Mesendoderm (in vitro differentiated cells): ENCODE data around the gene ASCL2.

Experiments used
- DNase-seq: peaks from one replicate; pipeline ENCODE4 v3.0.0; 2013
- H2AK5ac ChIP-seq: 2 replicates; pipeline ENCODE4 v1.6.1; 2013; ENCODE audit warnings: low read length, inconsistent platforms
- H2BK120ac ChIP-seq: 2 replicates; pipeline ENCODE4 v1.6.1; 2013; ENCODE audit warnings: low read depth, mild to moderate bottlenecking, low read length, moderate library complexity, mixed read lengths
- H2BK15ac ChIP-seq: replicated peaks from 2 replicates; pipeline ENCODE4 v1.6.1; 2013; ENCODE audit warnings: low read depth, mild to moderate bottlenecking, moderate library complexity
- H2BK5ac ChIP-seq: 2 replicates; pipeline ENCODE4 v1.6.1; 2013; ENCODE audit warnings: low read length, inconsistent platforms
- H3K18ac ChIP-seq: 2 replicates; pipeline ENCODE4 v1.6.1; 2013; ENCODE audit warnings: mild to moderate bottlenecking, low read length, mixed read lengths
- H3K23ac ChIP-seq: one replicate; pipeline ENCODE4 v1.6.1; 2013; ENCODE audit warnings: low read length
- H3K27ac ChIP-seq: 2 replicates; pipeline ENCODE4 v1.5.1; 2013; ENCODE audit warnings: low read depth, mild to moderate bottlenecking, inconsistent platforms, low read length, moderate library complexity
- H3K27me3 ChIP-seq: 2 replicates; pipeline ENCODE4 v1.6.1; 2013; ENCODE audit warnings: low read length, control low read depth, mild to moderate bottlenecking, inconsistent platforms; ENCODE audit not compliant: insufficient read depth, poor library complexity
- H3K36me3 ChIP-seq: 2 replicates; pipeline ENCODE4 v1.6.1; 2013; ENCODE audit warnings: low read length, inconsistent platforms; ENCODE audit not compliant: control insufficient read depth, insufficient read depth
- H3K4ac ChIP-seq: one replicate; pipeline ENCODE4 v1.6.1; 2013; ENCODE audit warnings: low read depth, mild to moderate bottlenecking, low read length, moderate library complexity
- H3K4me1 ChIP-seq: 2 replicates; pipeline ENCODE4 v1.6.1; 2013; ENCODE audit warnings: low read depth, low read length, inconsistent platforms; ENCODE audit not compliant: control insufficient read depth
- H3K4me2 ChIP-seq: 2 replicates; pipeline ENCODE4 v1.6.1; 2013; ENCODE audit warnings: low read length
- H3K4me3 ChIP-seq: 2 replicates; pipeline ENCODE4 v1.5.1; 2013; ENCODE audit warnings: mild to moderate bottlenecking, low read length
- H3K56ac ChIP-seq: one replicate; pipeline ENCODE4 v1.6.1; 2013; ENCODE audit warnings: low read length
- H3K79me1 ChIP-seq: 2 replicates; pipeline ENCODE4 v1.6.1; 2013; ENCODE audit warnings: low read length, inconsistent platforms
- H3K79me2 ChIP-seq: 2 replicates; pipeline ENCODE4 v1.6.1; 2013; ENCODE audit warnings: mild to moderate bottlenecking, low read length; ENCODE audit not compliant: control insufficient read depth, insufficient read depth
- H3K9ac ChIP-seq: 2 replicates; pipeline ENCODE4 v1.6.1; 2013; ENCODE audit warnings: low read length, inconsistent platforms
- H4K5ac ChIP-seq: one replicate; pipeline ENCODE4 v1.6.1; 2013; ENCODE audit warnings: low read length
- H4K8ac ChIP-seq: one replicate; pipeline ENCODE4 v1.6.1; 2013; ENCODE audit warnings: low read depth, mild to moderate bottlenecking, control low read depth, low read length, moderate library complexity
- WGBS: extraction: QIAGEN DNeasy Blood & Tissue Kit; methylation state at CpG from one replicate; pipeline ENCODE4 v1.1.7; 2013; ENCODE audit warnings: low lambda C conversion rate, missing lambda C conversion rate; ENCODE audit not compliant: insufficient coverage; ENCODE audit errors: extremely low coverage; 5-methylcytosine and 5-hydroxymethylcytosine counted together

ASCL2 gene

GRCh38 chr11:2260491-2261364, 9.7 kb downstream of the ASCL2 start:
- no peak overlapping the region for H2BK120ac ChIP-seq
- no peak overlapping the region for H2BK15ac ChIP-seq
- H3K27me3 ChIP-seq: no peaks in the 10 kb centered on the region
- H4K8ac ChIP-seq: no peak overlapping the region
- no peaks in the 10 kb centered on the region for H3K79me1 ChIP-seq
- H3K79me2 ChIP-seq: no peaks in the 10 kb centered on the region
- no peak overlapping the region for H2BK5ac ChIP-seq
- no peaks in the 10 kb centered on the region for H3K36me3 ChIP-seq
- no peaks in the 10 kb centered on the region for H3K4me1 ChIP-seq
- no peak overlapping the region for H3K4me3 ChIP-seq
- no peak overlapping the region for H2AK5ac ChIP-seq
- H3K27ac ChIP-seq: no peak overlapping the region
- no peak for DNase-seq
- no peak overlapping the region for H3K18ac ChIP-seq
- H4K5ac ChIP-seq: no peak overlapping the region
- H3K9ac ChIP-seq: no peak overlapping the region
- no CpG with 5 or more reads among the region's 26 CpGs for WGBS
- no peak overlapping the region for H3K4me2 ChIP-seq
- H3K56ac ChIP-seq: no peak overlapping the region
- H3K23ac ChIP-seq: no peak overlapping the region
- H3K4ac ChIP-seq: no peak overlapping the region

GRCh38 chr11:2259897-2260451, 10.4 kb downstream of the ASCL2 start:
- Histone ChIP-seq H3K23ac (no peak overlapping the region), H3K4me2 (no peak overlapping the region), H4K5ac (no peak overlapping the region), H3K36me3 (no peaks in the 10 kb centered on the region), H2BK15ac (no peak overlapping the region), H3K4ac (no peak overlapping the region), H3K4me3 (no peak overlapping the region), H2AK5ac (no peak overlapping the region), H3K27me3 (no peaks in the 10 kb centered on the region), H3K9ac (no peak overlapping the region), H3K4me1 (no peaks in the 10 kb centered on the region), H4K8ac (no peak overlapping the region), H2BK120ac (no peak overlapping the region), H3K79me2 (no peaks in the 10 kb centered on the region), H3K56ac (no peak overlapping the region), H3K27ac (no peak overlapping the region), H3K18ac (no peak overlapping the region), H3K79me1 (no peaks in the 10 kb centered on the region), H2BK5ac (no peak overlapping the region)
- DNase-seq: no peak
- WGBS: no CpG with 5 or more reads among the region's 12 CpGs

GRCh38 chr11:2259466-2259830, 10.9 kb downstream of the ASCL2 start:
- WGBS: no CpG with 5 or more reads among the region's 8 CpGs
- Histone ChIP-seq H2BK5ac (no peak overlapping the region), H4K8ac (no peak overlapping the region), H3K27me3 (no peaks in the 10 kb centered on the region), H3K56ac (no peak overlapping the region), H2BK120ac (no peak overlapping the region), H3K4me3 (no peak overlapping the region), H3K27ac (no peak overlapping the region), H3K18ac (no peak overlapping the region), H3K36me3 (no peaks in the 10 kb centered on the region), H3K4ac (no peak overlapping the region), H3K4me1 (no peaks in the 10 kb centered on the region), H2BK15ac (no peak overlapping the region), H3K23ac (no peak overlapping the region), H4K5ac (no peak overlapping the region), H3K79me2 (no peaks in the 10 kb centered on the region), H3K9ac (no peak overlapping the region), H3K4me2 (no peak overlapping the region), H2AK5ac (no peak overlapping the region), H3K79me1 (no peaks in the 10 kb centered on the region)
- no peak for DNase-seq

GRCh38 chr11:2258501-2259465, 11.6 kb downstream of the ASCL2 start:
- no peak for DNase-seq
- Histone ChIP-seq H3K18ac (no peak overlapping the region), H2BK15ac (no peak overlapping the region), H3K79me1 (no peaks in the 10 kb centered on the region), H3K56ac (no peak overlapping the region), H3K9ac (no peak overlapping the region), H3K79me2 (no peaks in the 10 kb centered on the region), H2AK5ac (no peak overlapping the region), H2BK120ac (no peak overlapping the region), H3K36me3 (no peaks in the 10 kb centered on the region), H4K5ac (no peak overlapping the region), H3K4me2 (no peak overlapping the region), H3K4me1 (no peaks in the 10 kb centered on the region), H3K23ac (no peak overlapping the region), H2BK5ac (no peak overlapping the region), H3K27ac (no peak overlapping the region), H4K8ac (no peak overlapping the region), H3K27me3 (no peaks in the 10 kb centered on the region), H3K4me3 (no peak overlapping the region), H3K4ac (no peak overlapping the region)
- no CpG with 5 or more reads among the region's 29 CpGs for WGBS

GRCh38 chr11:2256951-2257700, 13.3 kb downstream of the ASCL2 start:
- Histone ChIP-seq H4K8ac (no peak overlapping the region), H3K27ac (no peak overlapping the region), H3K4me3 (no peak overlapping the region), H3K56ac (no peak overlapping the region), H3K4ac (no peak overlapping the region), H3K36me3 (no peaks in the 10 kb centered on the region), H3K9ac (no peak overlapping the region), H2BK120ac (no peak overlapping the region), H4K5ac (no peak overlapping the region), H2AK5ac (no peak overlapping the region), H3K4me1 (no peaks in the 10 kb centered on the region), H3K4me2 (no peak overlapping the region), H3K27me3 (no peaks in the 10 kb centered on the region), H3K79me1 (no peaks in the 10 kb centered on the region), H3K18ac (no peak overlapping the region), H3K23ac (no peak overlapping the region), H2BK15ac (no peak overlapping the region), H2BK5ac (no peak overlapping the region), H3K79me2 (no peaks in the 10 kb centered on the region)
- WGBS: no CpG with 5 or more reads among the region's 31 CpGs
- DNase-seq: no peak
